Activated CD4-positive, CD25-positive, alpha-beta regulatory T cell treated with anti-CD3 and anti-CD28 coated beads, Interleukin-2, amount 50 U/mL, for 16 hours (primary cell): ENCODE measurements around the gene TBC1D3L.
"Not testable (repeated sequence)": the region's sequence is repeated elsewhere in the genome, so short reads cannot be mapped to it uniquely, and the experiment has no call there.

Experiments used
- DNase-seq: peaks from one replicate; pipeline ENCODE4 v3.0.0-alpha.2; 2020; ENCODE audit warnings: low read depth, low spot score

The TBC1D3L gene

GRCh38 chr17:37988960-37989359, at the start of gene TBC1D3L:
TSS of gene TBC1D3L (minus strand) at chr17:37989060. CDS start at chr17:37987520, 1,540 bp downstream.
- DNase-seq = not testable (repeated sequence)

DNA sequence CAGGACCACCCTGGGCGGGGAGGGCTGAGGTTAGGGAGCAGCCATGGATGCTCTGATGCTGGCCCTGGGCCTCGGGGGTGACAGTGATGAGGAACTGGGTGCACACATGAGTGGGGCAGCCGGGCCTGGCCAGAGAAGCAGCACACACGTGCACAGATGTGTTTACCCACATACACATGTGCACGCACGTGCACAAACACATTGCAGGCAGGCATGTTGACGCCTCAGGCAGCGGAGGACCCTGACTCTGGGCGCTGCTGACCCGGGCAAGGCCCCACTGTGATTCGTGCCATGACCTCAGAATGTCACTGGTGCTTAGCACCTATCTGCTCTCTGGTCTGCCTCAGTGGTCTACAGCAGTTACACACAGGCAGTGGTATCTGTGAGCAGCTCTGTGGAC, 14.8 kb upstream of the TBC1D3L start, which contains the start of gene TBC1D3D:
TBC1D3D (plus strand) TSS at position 301 of the 400 bp plus-strand sequence. CDS start 1,585 bp downstream, outside the sequence.
- not testable (repeated sequence) for DNase-seq
